Measurements from ENCODE around the gene KCNJ4.

DNA sequence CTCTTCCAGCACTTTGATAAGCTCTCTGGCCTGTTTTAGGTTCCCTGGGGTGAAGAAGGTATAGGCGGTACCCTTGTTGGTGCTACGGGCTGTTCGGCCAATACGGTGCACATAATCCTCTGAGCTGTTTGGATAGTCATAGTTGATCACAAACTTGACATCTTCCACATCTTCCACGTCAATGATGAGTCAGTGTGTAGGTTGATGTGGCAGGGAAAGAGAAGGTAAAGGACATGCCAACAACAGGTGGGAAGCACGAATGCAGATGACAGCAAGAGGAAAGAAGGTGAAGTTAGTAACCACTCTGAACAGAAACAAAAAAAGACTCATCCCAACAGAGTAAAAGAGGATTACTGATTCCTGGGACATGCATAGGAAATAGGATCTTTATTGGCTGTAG is 32.9 kb upstream of the KCNJ4 start:
- TF ChIP-seq, protein P1, sequence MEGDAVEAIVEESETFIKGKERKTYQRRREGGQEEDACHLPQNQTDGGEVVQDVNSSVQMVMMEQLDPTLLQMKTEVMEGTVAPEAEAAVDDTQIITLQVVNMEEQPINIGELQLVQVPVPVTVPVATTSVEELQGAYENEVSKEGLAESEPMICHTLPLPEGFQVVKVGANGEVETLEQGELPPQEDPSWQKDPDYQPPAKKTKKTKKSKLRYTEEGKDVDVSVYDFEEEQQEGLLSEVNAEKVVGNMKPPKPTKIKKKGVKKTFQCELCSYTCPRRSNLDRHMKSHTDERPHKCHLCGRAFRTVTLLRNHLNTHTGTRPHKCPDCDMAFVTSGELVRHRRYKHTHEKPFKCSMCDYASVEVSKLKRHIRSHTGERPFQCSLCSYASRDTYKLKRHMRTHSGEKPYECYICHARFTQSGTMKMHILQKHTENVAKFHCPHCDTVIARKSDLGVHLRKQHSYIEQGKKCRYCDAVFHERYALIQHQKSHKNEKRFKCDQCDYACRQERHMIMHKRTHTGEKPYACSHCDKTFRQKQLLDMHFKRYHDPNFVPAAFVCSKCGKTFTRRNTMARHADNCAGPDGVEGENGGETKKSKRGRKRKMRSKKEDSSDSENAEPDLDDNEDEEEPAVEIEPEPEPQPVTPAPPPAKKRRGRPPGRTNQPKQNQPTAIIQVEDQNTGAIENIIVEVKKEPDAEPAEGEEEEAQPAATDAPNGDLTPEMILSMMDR (IDR thresholded peaks at IDR 0.05), result no peak
- no peak for TF ChIP-seq POLR2A (IDR thresholded peaks at IDR 0.05)

Data from thyroid gland (tissue), 4 donors.